HG03520 (cell line): ENCODE results near the gene KRTAP29-1.
"Not testable (repeated sequence)": the region's sequence is repeated elsewhere in the genome, so short reads cannot be mapped to it uniquely, and the experiment has no call there.

Source experiments
- ATAC-seq: cut with Tn5 transposase; IDR thresholded peaks from one replicate; pipeline ENCODE4 v1.9.1; 2021; ENCODE audit warnings: mild to moderate bottlenecking, moderate library complexity; ENCODE audit not compliant: unreplicated experiment

The KRTAP29-1 gene

GRCh38 chr17:41301916-41302901 is at the start of gene KRTAP29-1:
TSS of gene KRTAP29-1 (minus strand) at chr17:41302851. CDS start at chr17:41302851, 0 bp downstream.
- no peak for ATAC-seq

- no peak for ATAC-seq
Measured at GRCh38 chr17:41351177-41351576, 48.5 kb upstream of the KRTAP29-1 start.

GRCh38 chr17:41350381-41350878 is 47.8 kb upstream of the KRTAP29-1 start, which contains the start of gene KRT33A:
TSS of gene KRT33A (minus strand) at chr17:41350828. CDS start at chr17:41350767, 61 bp downstream.
- not testable (repeated sequence) for ATAC-seq

- no peak for ATAC-seq
Measured at GRCh38 chr17:41347869-41348760, 45.5 kb upstream of the KRTAP29-1 start.

GRCh38 chr17:41346421-41346820 is 43.8 kb upstream of the KRTAP29-1 start:
- not testable (repeated sequence) for ATAC-seq

- ATAC-seq: no peak
Measured at GRCh38 chr17:41345992-41346391, 43.3 kb upstream of the KRTAP29-1 start.

- no peak for ATAC-seq
Measured at GRCh38 chr17:41343029-41343428, 40.4 kb upstream of the KRTAP29-1 start.

GRCh38 chr17:41340934-41341861 is 38.5 kb upstream of the KRTAP29-1 start:
- no peak for ATAC-seq

- ATAC-seq: no peak
Measured at GRCh38 chr17:41340494-41340893, 37.8 kb upstream of the KRTAP29-1 start.

GRCh38 chr17:41339571-41340172 is 37.0 kb upstream of the KRTAP29-1 start:
- ATAC-seq: no peak

GRCh38 chr17:41338961-41339485 is 36.4 kb upstream of the KRTAP29-1 start:
- no peak for ATAC-seq

- ATAC-seq: no peak
Measured at GRCh38 chr17:41335747-41336146, 33.1 kb upstream of the KRTAP29-1 start.

GRCh38 chr17:41334385-41335305 is 32.0 kb upstream of the KRTAP29-1 start:
- ATAC-seq: no peak

GRCh38 chr17:41333836-41334235 is 31.2 kb upstream of the KRTAP29-1 start:
- no peak for ATAC-seq

GRCh38 chr17:41333098-41333497 is 30.4 kb upstream of the KRTAP29-1 start:
- ATAC-seq: no peak

- ATAC-seq: no peak
Measured at GRCh38 chr17:41332239-41332638, 29.6 kb upstream of the KRTAP29-1 start.

- no peak for ATAC-seq
Measured at GRCh38 chr17:41331606-41332005, 29.0 kb upstream of the KRTAP29-1 start.

- no peak for ATAC-seq
Measured at GRCh38 chr17:41329279-41329948, 26.8 kb upstream of the KRTAP29-1 start.
